GM18526 (cell line): ENCODE results near the gene FAM174C.
A peak's percentile ranks its signal among the peaks of the same experiment; 100 is the strongest.

ENCODE experiments used
- POLR2A ChIP-seq: IDR thresholded peaks from 3 replicates; pipeline ENCODE4 v1.6.1; 2011; ENCODE audit not compliant: insufficient read length; ENCODE audit errors: extremely low read depth

FAM174C gene

DNA sequence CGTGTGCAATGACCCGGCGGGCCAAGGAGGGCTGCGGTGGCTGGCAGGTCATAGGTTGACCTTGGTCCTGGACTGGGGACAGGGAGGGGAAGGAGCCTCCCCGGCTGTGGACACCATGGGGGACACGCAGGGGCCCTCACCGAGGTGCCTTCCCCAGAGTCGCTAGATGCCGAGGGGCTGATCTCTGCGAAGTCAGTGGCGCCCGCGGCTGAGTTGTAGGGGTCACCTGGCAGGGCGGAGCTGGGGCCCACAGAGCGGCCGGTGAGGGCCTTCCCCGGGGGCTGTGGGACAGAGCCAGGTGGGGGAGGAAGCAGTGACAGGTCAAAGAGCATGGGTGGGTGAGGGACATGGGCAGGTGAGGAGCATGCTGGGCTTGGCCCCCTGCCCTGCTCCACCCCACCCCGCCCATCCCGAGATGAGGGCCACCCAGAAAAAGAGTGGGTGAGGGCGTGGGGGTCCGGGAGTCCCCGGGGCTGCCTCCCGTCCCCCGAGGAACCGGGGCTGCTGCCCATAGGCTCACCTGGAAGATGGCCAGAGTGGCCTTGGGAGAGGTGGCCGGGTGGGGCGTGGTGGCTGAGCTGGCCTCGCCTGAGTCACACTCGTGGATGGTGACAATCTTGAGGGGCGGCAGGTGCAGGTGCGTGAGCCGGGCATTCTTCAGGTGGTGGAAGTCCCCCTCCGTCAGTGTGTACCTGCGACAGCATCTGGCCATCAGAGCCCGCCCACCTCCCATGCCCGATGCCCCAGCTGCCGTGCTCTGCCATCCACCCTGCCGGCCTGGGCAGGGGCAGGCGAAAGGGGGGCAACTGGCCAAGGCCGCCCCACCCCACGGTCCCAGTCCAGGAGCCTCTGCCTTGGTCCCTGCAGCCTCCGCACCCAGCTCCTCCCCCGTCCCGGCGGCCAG, 41.0 kb upstream of the FAM174C start:
- no peak for TF ChIP-seq POLR2A

- TF ChIP-seq POLR2A = no peak
Observed at GRCh38 chr19:1234955-1235380, 40.4 kb upstream of the FAM174C start.

DNA sequence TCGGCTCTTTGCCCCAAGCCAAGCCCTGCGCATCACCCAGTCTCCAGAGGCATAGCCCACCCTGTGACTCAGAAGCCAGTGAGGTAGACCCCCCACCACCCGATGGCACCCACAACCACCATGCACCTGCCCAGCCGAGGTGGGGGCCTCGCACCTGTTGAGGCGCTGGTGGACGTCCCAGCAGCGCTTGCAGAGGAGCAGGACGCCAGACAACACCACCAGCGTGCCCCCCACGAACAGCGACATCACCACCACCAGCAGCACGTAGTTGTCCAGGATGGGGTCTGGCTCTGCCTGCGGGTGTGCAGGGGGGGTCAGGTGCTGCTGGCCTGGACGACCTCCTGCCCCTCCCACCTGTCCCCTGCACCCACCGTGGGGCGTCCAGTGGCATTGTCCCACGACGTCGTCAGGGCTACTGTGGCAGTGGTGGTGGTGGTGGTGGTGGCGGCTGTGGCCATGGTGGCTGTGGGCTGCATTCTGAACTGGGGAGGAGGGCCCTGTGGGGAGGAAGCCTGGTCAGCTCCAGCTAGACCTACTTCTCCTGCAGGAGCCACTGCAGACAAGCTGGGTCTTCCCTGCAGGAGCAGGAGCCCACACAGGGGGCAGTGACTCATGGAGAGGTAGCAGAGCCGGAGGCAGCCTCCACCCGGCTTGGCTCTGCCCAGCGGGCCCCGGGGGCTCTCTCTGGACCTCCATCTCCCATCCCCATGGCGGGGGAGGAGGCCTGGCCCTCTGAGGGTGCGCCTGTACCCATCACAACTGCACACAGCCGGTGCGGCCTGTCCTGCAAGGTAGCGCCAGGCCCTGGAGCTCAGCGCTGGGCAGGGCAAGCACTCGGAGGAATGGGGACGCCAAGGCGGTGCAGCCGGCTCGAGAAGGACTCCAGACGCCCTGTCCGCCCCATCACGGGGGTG, 39.4 kb upstream of the FAM174C start:
- TF ChIP-seq POLR2A = no peak

GRCh38 chr19:1236576-1236975, 38.8 kb upstream of the FAM174C start:
- TF ChIP-seq POLR2A = no peak

DNA sequence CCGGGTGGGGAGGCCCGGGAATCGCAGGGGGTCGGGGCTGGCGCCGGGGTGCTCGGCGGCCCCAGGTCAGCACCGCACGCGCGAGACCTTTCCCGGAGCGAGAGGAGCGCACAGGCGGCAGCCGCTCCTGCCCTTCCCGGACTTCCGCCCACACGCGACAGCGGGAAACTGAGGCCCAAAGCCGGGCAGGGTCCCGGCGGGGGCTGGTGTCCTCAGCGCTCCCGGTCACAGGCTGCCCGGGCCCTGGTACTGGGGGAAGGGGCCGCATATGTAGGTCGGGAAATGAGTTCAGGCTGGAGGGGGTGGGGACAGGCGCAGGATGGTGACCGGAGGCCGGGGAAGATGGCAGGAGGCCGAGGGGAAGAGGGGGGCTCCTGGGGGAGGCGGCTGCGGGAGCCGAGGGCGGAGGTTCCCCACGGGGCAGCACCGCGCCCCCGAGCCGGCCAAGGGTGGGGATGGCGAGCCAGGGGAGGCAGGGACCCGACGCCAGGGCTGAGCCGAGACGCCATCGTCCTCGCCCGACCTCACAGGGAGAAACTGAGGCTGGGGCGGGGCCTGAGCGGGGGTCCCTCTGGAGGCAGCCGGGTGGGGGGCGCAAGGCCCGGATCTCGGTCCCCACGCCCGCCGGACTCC, 38.2 kb upstream of the FAM174C start:
- no peak for TF ChIP-seq POLR2A

DNA sequence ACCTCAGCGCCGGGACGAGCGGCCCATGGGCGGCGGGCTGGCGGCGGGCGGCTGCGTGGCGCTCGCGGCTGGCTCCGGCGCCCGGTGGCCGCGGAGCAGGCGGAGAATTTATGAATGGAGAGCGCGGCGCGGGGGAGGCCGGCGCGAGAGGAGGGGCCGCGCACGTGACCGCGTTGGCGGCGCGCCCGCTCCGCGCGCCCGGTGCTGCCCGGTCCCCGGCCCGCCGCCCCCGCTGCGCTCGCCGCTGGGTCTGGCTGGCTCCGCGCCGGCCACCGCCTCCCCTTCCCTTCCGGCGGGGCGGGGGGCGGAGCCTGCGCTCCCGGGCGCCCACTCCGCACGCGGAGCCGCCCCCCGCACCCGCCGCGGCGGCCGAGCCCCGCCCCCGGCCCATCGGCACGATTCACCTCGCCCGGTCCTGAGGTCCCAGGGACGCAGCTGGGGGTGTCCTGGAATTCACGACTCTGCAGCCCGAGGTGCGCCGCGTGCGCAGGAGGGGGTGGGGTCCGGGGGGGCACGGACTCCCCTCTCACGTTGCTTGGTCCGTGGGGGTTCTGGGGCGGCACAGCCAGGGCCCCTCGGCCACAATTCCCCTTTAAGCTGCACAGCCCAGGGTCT, 37.5 kb upstream of the FAM174C start, which contains the start of gene CBARP:
Gene CBARP (minus strand): TSS at position 252 of the 615 bp plus-strand sequence. CDS start 1,905 bp downstream, outside the sequence.
- no peak for TF ChIP-seq POLR2A

GRCh38 chr19:1238369-1239303, 36.7 kb upstream of the FAM174C start:
- TF ChIP-seq POLR2A = no peak

DNA sequence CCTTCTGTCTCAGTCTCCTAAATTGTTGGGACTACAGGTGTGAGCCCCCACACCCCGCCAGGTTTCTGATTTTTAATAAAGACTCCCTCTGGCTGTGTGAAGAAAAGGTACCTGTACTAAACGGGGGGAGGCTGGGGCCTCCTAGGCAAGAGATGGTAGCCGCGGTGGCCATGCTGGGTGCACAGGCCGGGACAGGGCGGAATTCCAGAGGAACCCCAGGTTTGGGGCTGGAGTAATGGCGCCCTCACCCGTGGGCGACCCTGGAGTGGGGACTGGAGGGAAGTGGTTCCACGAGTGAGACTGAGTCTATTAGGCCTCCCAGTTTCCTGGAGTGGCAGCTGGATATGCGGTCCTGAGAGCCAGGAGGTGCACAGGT, 35.9 kb upstream of the FAM174C start:
- TF ChIP-seq POLR2A = no peak

- TF ChIP-seq POLR2A = no peak
Observed at GRCh38 chr19:1239796-1240737, 35.3 kb upstream of the FAM174C start.

GRCh38 chr19:1240925-1241324, 34.4 kb upstream of the FAM174C start:
- no peak for TF ChIP-seq POLR2A

DNA sequence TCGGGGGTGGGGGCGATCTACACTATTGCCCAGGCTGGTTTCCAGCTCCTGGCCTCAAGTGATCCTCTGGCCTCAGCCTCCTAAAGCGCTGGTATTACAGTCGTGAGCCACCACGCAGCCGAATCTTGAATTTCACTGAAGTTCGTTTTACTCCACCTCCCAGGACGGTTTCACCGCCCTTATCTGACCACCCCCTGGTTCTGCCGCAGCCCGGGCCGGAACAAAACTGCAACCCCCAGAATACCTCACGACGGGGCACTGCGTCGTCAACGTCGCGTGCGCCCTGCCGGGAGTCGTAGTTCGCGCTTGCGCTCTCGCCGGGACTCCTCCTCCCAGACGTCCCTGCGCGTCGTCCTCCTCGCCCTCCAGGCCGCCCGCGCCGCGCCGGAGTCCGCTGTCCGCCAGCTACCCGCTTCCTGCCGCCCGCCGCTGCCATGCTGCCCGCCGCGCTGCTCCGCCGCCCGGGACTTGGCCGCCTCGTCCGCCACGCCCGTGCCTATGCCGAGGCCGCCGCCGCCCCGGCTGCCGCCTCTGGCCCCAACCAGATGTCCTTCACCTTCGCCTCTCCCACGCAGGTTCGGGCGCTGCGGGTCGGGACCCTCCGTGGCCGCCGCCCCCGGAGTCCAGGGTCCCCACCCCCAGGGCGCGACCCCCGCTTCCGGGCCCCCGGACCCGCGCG, 33.8 kb upstream of the FAM174C start, which contains the start of gene ATP5F1D:
Gene ATP5F1D (plus strand): TSS at position 335 of the 679 bp plus-strand sequence. CDS start 100 bp downstream, at position 435.
- TF ChIP-seq POLR2A = peak; percentile 61

DNA sequence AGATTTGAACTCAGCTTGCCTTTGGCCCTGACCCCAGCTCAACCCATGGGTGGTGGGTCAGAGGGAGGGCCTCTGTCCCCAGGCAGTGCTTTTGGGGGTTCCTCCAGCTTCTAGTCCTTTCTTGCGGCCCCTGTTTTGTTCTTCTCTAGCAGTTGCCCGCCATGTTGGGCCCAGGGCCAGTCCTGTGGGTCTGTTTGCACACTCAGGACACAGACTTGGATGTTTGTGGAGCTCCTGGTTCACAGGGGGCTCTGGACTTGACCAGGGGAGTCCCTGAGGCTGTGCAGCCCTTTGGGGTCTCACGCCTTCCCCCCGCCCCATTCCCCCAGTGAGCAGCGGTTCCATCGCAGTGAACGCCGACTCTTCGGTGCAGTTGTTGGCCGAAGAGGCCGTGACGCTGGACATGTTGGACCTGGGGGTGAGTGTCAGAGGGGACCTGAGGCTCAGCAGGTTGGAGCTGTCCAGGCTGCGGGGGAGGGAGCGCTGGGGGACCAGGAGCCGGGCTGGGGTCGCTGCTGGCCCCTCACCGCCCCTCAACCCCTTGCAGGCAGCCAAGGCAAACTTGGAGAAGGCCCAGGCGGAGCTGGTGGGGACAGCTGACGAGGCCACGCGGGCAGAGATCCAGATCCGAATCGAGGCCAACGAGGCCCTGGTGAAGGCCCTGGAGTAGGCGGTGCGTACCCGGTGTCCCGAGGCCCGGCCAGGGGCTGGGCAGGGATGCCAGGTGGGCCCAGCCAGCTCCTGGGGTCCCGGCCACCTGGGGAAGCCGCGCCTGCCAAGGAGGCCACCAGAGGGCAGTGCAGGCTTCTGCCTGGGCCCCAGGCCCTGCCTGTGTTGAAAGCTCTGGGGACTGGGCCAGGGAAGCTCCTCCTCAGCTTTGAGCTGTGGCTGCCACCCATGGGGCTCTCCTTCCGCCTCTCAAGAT, 31.3 kb upstream of the FAM174C start:
- TF ChIP-seq POLR2A = peak; percentile 21
